Trophoblast cell (in vitro differentiated cells and primary cell): Measurements from ENCODE around the gene ANO5.
"Not testable (repeated sequence)": the region's sequence is repeated elsewhere in the genome, so short reads cannot be mapped to it uniquely, and the experiment has no call there.

Experiments used
- DNase-seq, 2 donors: peaks; one replicate each; pipeline ENCODE4 v3.0.0-alpha.2; 2016
- H2AFZ ChIP-seq: 2 replicates; pipeline ENCODE4 v1.6.1; 2013; ENCODE audit warnings: low read length, moderate library complexity, mild to moderate bottlenecking; ENCODE audit not compliant: insufficient read depth, poor library complexity
- H2AK5ac ChIP-seq: 2 replicates; pipeline ENCODE4 v1.6.1; 2013; ENCODE audit warnings: mild to moderate bottlenecking, low read length
- H2BK120ac ChIP-seq: 2 replicates; pipeline ENCODE4 v1.6.1; 2013; ENCODE audit warnings: low read length, mild to moderate bottlenecking, moderate library complexity; ENCODE audit not compliant: insufficient read depth, poor library complexity
- H2BK12ac ChIP-seq: 2 replicates; pipeline ENCODE4 v1.6.1; 2013; ENCODE audit warnings: mild to moderate bottlenecking, low read length, moderate library complexity
- H2BK5ac ChIP-seq: 2 replicates; pipeline ENCODE4 v1.6.1; 2013; ENCODE audit warnings: low read length, low read depth, moderate library complexity, mild to moderate bottlenecking; ENCODE audit not compliant: poor library complexity
- H3K14ac ChIP-seq: 2 replicates; pipeline ENCODE4 v1.6.1; 2013; ENCODE audit warnings: mild to moderate bottlenecking, low read length
- H3K18ac ChIP-seq: 2 replicates; pipeline ENCODE4 v1.6.1; 2013; ENCODE audit warnings: mild to moderate bottlenecking, low read length
- H3K23ac ChIP-seq: 2 replicates; pipeline ENCODE4 v1.6.1; 2013; ENCODE audit warnings: low read length
- H3K27ac ChIP-seq: 2 replicates; pipeline ENCODE4 v1.5.1; 2013; ENCODE audit warnings: low read depth, mild to moderate bottlenecking, inconsistent platforms, low read length, moderate library complexity
- H3K27me3 ChIP-seq: 2 replicates; pipeline ENCODE4 v1.6.1; 2013; ENCODE audit warnings: inconsistent platforms, mild to moderate bottlenecking, low read length, moderate library complexity; ENCODE audit not compliant: insufficient read depth
- H3K36me3 ChIP-seq, 2 experiments: 1 replicate in 1 of 2; 2 replicates in 1 of 2; pipeline ENCODE4 v1.6.1; 2013; ENCODE audit warnings: low read length in 2 of 2, mild to moderate bottlenecking in 2 of 2, moderate library complexity in 1 of 2; ENCODE audit not compliant: insufficient read depth in 2 of 2, control insufficient read depth in 1 of 2
- H3K4ac ChIP-seq: 2 replicates; pipeline ENCODE4 v1.6.1; 2013; ENCODE audit warnings: low read depth, mild to moderate bottlenecking, low read length, moderate library complexity
- H3K4me1 ChIP-seq, 2 experiments: 1 replicate in 1 of 2; 2 replicates in 1 of 2; pipeline ENCODE4 v1.6.1; 2013; ENCODE audit warnings: low read length in 2 of 2, mild to moderate bottlenecking in 2 of 2, moderate library complexity in 1 of 2; ENCODE audit not compliant: insufficient read depth in 2 of 2, control insufficient read depth in 1 of 2
- H3K4me2 ChIP-seq: 2 replicates; pipeline ENCODE4 v1.6.1; 2013; ENCODE audit warnings: inconsistent platforms, mild to moderate bottlenecking, low read length, moderate library complexity
- H3K4me3 ChIP-seq: 2 replicates; pipeline ENCODE4 v1.5.1; 2013; ENCODE audit warnings: mild to moderate bottlenecking, low read depth, low read length, inconsistent platforms
- H3K79me1 ChIP-seq: one replicate; pipeline ENCODE4 v1.6.1; 2013; ENCODE audit warnings: low read length
- H3K79me2 ChIP-seq: 2 replicates; pipeline ENCODE4 v1.6.1; 2013; ENCODE audit warnings: low read length, mild to moderate bottlenecking; ENCODE audit not compliant: control insufficient read depth, insufficient read depth, poor library complexity
- H3K9ac ChIP-seq: 2 replicates; pipeline ENCODE4 v1.6.1; 2013; ENCODE audit warnings: mild to moderate bottlenecking, low read length
- H3K9me3 ChIP-seq: 2 replicates; pipeline ENCODE4 v1.6.1; 2013; ENCODE audit warnings: low read depth, mild to moderate bottlenecking, control low read depth, inconsistent platforms, low read length; ENCODE audit not compliant: insufficient read depth
- H4K12ac ChIP-seq: 2 replicates; pipeline ENCODE4 v1.6.1; 2013; ENCODE audit warnings: low read depth, mild to moderate bottlenecking, low read length, moderate library complexity
- H4K8ac ChIP-seq: 2 replicates; pipeline ENCODE4 v1.6.1; 2013; ENCODE audit warnings: low read depth, mild to moderate bottlenecking, low read length, moderate library complexity
- H4K91ac ChIP-seq: one replicate; pipeline ENCODE4 v1.6.1; 2013; ENCODE audit warnings: low read depth, mild to moderate bottlenecking, low read length, moderate library complexity
- WGBS: extraction: QIAGEN DNeasy Blood & Tissue Kit; methylation state at CpG from one replicate; pipeline ENCODE4 v1.1.7; 2013; ENCODE audit warnings: missing lambda C conversion rate; ENCODE audit not compliant: insufficient read length, insufficient coverage; ENCODE audit errors: extremely low coverage; 5-methylcytosine and 5-hydroxymethylcytosine counted together

Gene ANO5

DNA sequence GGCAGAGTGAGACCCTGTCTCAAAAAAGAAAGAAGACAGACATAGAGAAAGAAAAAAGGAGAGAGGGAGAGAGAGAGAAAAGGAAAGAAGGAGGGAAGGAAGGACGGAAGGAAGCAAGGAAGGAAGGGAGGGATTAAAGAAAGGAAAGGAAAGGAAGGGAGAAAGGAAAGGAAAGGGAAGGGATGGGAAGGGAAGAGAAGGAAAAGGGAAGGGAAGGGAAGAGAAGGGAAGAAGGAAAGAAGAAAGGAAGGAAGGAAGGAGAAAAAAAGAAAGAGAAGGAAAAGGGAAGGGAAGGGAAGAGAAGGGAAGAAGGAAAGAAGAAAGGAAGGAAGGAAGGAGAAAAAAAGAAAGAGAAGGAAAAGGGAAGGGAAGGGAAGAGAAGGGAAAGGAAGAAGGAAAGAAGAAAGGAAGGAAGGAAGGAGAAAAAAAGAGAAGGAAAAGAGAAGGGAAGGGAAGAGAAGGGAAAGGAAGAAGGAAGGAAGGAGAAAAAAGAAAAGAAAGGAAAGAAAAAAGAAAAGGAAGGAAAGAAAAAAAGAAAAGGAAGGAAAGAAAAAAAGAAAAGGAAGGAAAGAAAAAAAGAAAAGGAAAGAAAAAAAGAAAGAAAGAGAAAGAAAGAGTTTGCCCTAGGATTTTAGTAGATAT is 76.2 kb downstream of the ANO5 start:
- H3K4me3 ChIP-seq, H3K14ac ChIP-seq, H3K23ac ChIP-seq, H3K27ac ChIP-seq, H2BK12ac ChIP-seq, H3K9ac ChIP-seq, H3K9me3 ChIP-seq, H4K12ac ChIP-seq, H3K18ac ChIP-seq, H4K8ac ChIP-seq, H3K4me2 ChIP-seq, DNase-seq, H3K79me2 ChIP-seq, H2BK120ac ChIP-seq, H3K4me1 ChIP-seq, H3K79me1 ChIP-seq, H2AK5ac ChIP-seq, H3K27me3 ChIP-seq, H3K36me3 ChIP-seq, H2AFZ ChIP-seq, H3K4ac ChIP-seq, H2BK5ac ChIP-seq, H4K91ac ChIP-seq: not testable (repeated sequence)
- WGBS = no CpG with 5 or more reads among the region's 1 CpG

- Histone ChIP-seq H3K4me1 (no peaks in the 10 kb centered on the region), H3K9ac (no peak overlapping the region), H3K18ac (no peak overlapping the region), H3K4ac (no peak overlapping the region), H3K9me3 (no peaks in the 10 kb centered on the region), H2BK120ac (no peak overlapping the region), H2BK5ac (no peak overlapping the region), H3K27me3 (no peaks in the 10 kb centered on the region), H4K8ac (no peak overlapping the region), H3K23ac (no peak overlapping the region), H2AK5ac (no peak overlapping the region), H3K14ac (no peak overlapping the region), H3K79me1 (no peaks in the 10 kb centered on the region), H3K4me2 (no peak overlapping the region), H2AFZ (no peak overlapping the region), H2BK12ac (no peak overlapping the region), H4K12ac (no peak overlapping the region), H3K36me3 (no peaks in the 10 kb centered on the region), H3K27ac (no peak overlapping the region), H3K79me2 (no peaks in the 10 kb centered on the region), H4K91ac (no peak overlapping the region), H3K4me3 (no peak overlapping the region)
- whole genome bisulfite sequencing = no CpG with 5 or more reads among the region's 1 CpG
- DNase-seq = no peak
These were observed 80.9 kb downstream of the ANO5 start for GRCh38 chr11:22273781-22274180.

DNA sequence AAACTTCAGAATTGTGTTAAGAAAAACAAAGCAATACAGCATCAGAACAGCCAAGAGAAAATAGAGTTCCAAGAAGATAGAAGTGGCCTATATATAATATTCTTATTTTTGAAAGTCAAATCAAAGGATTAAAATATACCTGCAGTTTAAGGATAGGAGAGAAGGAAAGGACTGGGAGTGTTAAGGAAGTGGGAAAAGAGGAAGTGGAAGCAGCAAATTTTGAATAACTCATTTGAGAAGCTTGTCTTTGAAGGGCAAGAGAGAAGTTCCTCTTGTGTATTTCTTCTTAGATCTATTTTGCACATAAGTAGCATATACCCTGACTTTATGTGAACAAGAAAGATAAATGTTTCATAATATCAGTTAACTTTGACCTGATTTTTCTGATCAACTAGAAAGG is 82.7 kb downstream of the ANO5 start:
- no peaks in the 10 kb centered on the region for H3K79me1 ChIP-seq
- no peak overlapping the region for H3K4me2 ChIP-seq

DNA sequence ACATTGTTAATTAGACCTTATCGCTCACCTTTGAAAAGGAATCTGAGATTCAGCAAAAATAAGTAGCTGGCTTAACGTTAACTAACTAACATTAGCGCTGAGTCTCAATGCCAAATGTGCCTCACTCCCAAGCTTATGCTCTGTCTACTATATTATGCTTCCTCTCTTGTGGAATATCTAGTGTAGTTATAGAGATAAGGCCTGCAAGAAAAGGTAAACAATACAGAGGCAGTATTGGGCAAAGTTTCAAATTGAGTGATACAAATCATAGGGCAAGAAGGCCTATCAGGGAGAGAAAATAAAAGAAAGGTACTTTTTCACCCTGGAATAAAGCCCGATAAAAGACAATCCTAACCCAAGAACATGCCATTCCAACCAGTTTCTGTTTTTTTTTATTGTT is 83.7 kb downstream of the ANO5 start:
- no peaks in the 10 kb centered on the region for H3K4me1 ChIP-seq
- H3K4ac ChIP-seq = no peak overlapping the region
- H3K9ac ChIP-seq = no peak overlapping the region
- no peaks in the 10 kb centered on the region for H3K79me2 ChIP-seq
- no peak overlapping the region for H2AFZ ChIP-seq
- DNase-seq = no peak
- H2BK5ac ChIP-seq = no peak overlapping the region
- no peaks in the 10 kb centered on the region for H3K9me3 ChIP-seq
- H3K14ac ChIP-seq = no peak overlapping the region
- no CpG with 5 or more reads among the region's 4 CpGs for WGBS
- no peak overlapping the region for H4K91ac ChIP-seq
- no peak overlapping the region for H3K4me2 ChIP-seq
- no peaks in the 10 kb centered on the region for H3K27me3 ChIP-seq
- H2AK5ac ChIP-seq = no peak overlapping the region
- H3K79me1 ChIP-seq = no peaks in the 10 kb centered on the region
- no peak overlapping the region for H4K8ac ChIP-seq
- H3K18ac ChIP-seq = no peak overlapping the region
- H3K23ac ChIP-seq = no peak overlapping the region
- H3K36me3 ChIP-seq = no peaks in the 10 kb centered on the region
- H3K4me3 ChIP-seq = no peak overlapping the region
- H3K27ac ChIP-seq = no peak overlapping the region
- no peak overlapping the region for H4K12ac ChIP-seq
- H2BK12ac ChIP-seq = no peak overlapping the region
- H2BK120ac ChIP-seq = no peak overlapping the region

More for the DNA sequence above, 82.7 kb downstream of the ANO5 start:
- Histone ChIP-seq H4K91ac (no peak overlapping the region), H4K8ac (no peak overlapping the region), H2BK5ac (no peak overlapping the region), H3K36me3 (no peaks in the 10 kb centered on the region), H2AFZ (no peak overlapping the region), H3K79me2 (no peaks in the 10 kb centered on the region), H3K4ac (no peak overlapping the region), H3K9ac (no peak overlapping the region), H3K27ac (no peak overlapping the region), H3K27me3 (no peaks in the 10 kb centered on the region), H3K23ac (no peak overlapping the region), H3K14ac (no peak overlapping the region), H2AK5ac (no peak overlapping the region), H3K9me3 (no peaks in the 10 kb centered on the region), H3K4me3 (no peak overlapping the region), H2BK12ac (no peak overlapping the region), H3K18ac (no peak overlapping the region), H3K4me1 (no peaks in the 10 kb centered on the region), H4K12ac (no peak overlapping the region), H2BK120ac (no peak overlapping the region)
- no peak for DNase-seq
